Left ventricle myocardium inferior (tissue), 1 donor: ENCODE measurements around the gene PIK3CA. TPM values are rescaled to one million over a fixed set of nuclear protein-coding genes. Genes with fewer than 3 reads are reported as not detected.
"Not testable (repeated sequence)": the region's sequence is repeated elsewhere in the genome, so short reads cannot be mapped to it uniquely, and the experiment has no call there.

Experiments used
- DNase-seq: peaks from one replicate; pipeline ENCODE4 v3.0.0-alpha.2; 2020
- H3K27ac ChIP-seq: fragments of 200-600 bp; replicated peaks from 2 replicates; pipeline ENCODE4 v1.8.0; 2021
- H3K27me3 ChIP-seq: fragments of 200-600 bp; 2 replicates; pipeline ENCODE4 v1.8.0; 2021; ENCODE audit warnings: low read depth
- H3K36me3 ChIP-seq: fragments of 200-600 bp; 2 replicates; pipeline ENCODE4 v1.8.0; 2021
- H3K4me1 ChIP-seq: fragments of 200-600 bp; 2 replicates; pipeline ENCODE4 v1.8.0; 2021
- H3K4me3 ChIP-seq: fragments of 200-600 bp; 2 replicates; pipeline ENCODE4 v1.8.0; 2021; ENCODE audit warnings: mild to moderate bottlenecking, moderate library complexity
- H3K9me3 ChIP-seq: fragments of 200-600 bp; replicated peaks from 2 replicates; pipeline ENCODE4 v1.8.0; 2021
- intact Hi-C: fragments of 100-400 bp; cut with micrococcal nuclease; formaldehyde crosslinking; loops from one replicate; pipeline ENCODE4 v1.11.0; 2022
- total RNA-seq: library from RNA; stranded (reverse); fragmentation: NEBNext Ultra II Directional; extraction: Animal tissue kit (Norgen Biotek cat#: 25700); gene quantifications from one replicate; pipeline ENCODE4 v1.2.1, GENCODE V29; 2021
- TF ChIP-seq, protein P1 (sequence below): fragments of 200-600 bp; IDR thresholded peaks from 2 replicates; pipeline ENCODE4 v1.8.0; 2021; ENCODE audit warnings: antibody characterized with exemption, mild to moderate bottlenecking, borderline replicate concordance
- donor health status: DM: no; HTN: yes; CAD: no; lungs with severe emphysema.

Gene PIK3CA
- total RNA-seq, 1 donor from 2014 or later: 19.6 TPM

DNA sequence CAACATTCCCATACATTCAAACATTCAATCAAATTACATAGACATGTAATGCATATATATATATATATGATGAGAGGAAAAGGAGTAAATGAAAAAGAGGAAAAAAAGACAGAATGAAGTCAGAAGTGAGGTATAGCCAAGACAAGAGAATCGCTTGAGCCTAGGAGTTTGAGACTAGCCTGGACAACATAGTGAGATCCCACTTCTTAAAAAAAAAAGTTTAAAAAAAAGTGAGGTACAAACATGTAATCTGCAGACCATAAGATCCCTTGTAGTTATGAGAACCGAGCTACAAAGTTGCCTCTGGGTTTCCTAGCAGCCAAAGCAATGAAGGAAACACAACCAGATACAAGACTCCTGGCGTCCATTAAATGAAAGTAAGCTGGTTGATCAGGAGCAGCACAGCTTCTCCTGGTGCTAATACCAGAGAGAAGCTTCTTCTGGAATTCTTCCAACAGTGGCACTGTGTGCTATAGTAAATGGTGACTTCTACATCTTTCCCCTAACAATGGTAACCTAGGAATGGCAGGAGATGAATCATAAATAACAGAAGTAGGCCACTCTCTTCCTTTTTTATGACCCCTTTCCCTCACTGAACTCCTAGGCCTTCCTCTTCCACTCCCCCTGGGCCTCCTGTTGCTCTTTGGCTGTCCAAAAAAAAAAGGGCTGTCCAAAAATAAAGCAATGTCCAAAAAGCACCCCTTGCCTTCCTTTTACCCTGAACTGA, 99.3 kb downstream of the PIK3CA start:
- Histone ChIP-seq H3K4me1 (no peaks in the 10 kb centered on the region), H3K9me3 (no peaks in the 10 kb centered on the region), H3K27ac (no peak overlapping the region), H3K27me3 (no peaks in the 10 kb centered on the region), H3K4me3 (no peak overlapping the region), H3K36me3 (peaks cover 37% of the 10 kb centered on the region)
- intact Hi-C loops: no loop called here
- DNase-seq: no peak
- TF ChIP-seq, protein P1, sequence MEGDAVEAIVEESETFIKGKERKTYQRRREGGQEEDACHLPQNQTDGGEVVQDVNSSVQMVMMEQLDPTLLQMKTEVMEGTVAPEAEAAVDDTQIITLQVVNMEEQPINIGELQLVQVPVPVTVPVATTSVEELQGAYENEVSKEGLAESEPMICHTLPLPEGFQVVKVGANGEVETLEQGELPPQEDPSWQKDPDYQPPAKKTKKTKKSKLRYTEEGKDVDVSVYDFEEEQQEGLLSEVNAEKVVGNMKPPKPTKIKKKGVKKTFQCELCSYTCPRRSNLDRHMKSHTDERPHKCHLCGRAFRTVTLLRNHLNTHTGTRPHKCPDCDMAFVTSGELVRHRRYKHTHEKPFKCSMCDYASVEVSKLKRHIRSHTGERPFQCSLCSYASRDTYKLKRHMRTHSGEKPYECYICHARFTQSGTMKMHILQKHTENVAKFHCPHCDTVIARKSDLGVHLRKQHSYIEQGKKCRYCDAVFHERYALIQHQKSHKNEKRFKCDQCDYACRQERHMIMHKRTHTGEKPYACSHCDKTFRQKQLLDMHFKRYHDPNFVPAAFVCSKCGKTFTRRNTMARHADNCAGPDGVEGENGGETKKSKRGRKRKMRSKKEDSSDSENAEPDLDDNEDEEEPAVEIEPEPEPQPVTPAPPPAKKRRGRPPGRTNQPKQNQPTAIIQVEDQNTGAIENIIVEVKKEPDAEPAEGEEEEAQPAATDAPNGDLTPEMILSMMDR: no peak

DNA sequence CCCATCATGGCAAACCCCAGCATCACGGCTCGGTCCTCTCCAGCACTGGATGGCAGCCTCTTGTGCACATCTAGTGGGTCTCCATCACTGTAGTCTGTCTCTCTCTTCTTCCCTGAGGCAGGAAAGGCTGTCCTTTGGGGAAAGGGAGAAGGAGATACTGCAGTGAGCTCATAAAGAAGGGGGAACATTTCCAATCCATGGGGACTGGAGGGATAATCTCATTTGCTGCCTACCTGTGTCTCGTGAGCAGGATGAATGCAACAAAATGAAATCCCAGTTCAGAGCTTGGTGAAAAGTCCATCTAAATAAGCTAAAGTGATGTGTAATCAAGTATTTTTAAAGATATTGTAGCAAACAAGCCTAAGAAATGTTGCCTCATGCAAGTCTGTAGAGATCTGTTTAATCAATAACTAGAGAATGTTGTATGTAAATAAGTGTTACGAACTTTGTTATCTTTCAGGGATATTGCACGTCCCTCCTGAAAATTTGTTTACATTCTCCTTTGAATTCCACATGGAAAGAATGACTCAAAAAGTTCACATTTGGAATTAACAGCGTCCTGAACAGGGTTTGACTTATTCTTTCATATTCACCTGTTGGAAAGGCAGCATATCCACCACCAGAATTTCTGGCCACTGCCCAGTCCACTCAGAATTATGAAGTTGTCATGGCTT, 102.8 kb downstream of the PIK3CA start, which contains the start of gene KCNMB3:
KCNMB3 (minus strand) TSS at position 312 of the 674 bp plus-strand sequence; CDS start at position 188, 124 bp downstream.
- Histone ChIP-seq H3K4me3 (no peak within 1 kb of the TSS), H3K27ac (no peak within 1 kb of the TSS), H3K4me1 (no peaks in the 10 kb centered on the region), H3K36me3 (peaks cover 23% of the 10 kb centered on the region), H3K27me3 (no peaks in the 10 kb centered on the region), H3K9me3 (no peaks in the 10 kb centered on the region)
- DNase-seq: no peak
- TF ChIP-seq, protein P1: no peak
- intact Hi-C loops: no loop called here

DNA sequence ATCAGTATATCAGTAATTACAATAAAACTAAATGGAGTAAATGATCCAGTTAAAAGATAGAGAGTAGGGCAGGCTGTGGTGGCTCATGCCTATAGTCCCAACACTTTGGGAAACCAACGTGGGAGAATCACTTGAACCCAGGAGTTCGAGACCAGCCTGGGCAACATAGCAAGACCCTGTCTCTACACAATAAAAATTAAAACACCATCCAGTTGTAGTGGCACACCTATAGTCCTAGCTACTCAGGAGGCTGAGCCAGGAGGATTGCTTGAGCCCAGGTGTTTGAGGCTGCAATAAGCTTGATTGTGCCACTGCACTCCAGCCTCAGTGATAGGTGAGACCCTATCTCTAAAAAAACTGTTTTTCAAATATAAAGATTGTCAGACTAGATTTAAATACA, 108.7 kb downstream of the PIK3CA start:
- intact Hi-C loops: no loop called here

DNA sequence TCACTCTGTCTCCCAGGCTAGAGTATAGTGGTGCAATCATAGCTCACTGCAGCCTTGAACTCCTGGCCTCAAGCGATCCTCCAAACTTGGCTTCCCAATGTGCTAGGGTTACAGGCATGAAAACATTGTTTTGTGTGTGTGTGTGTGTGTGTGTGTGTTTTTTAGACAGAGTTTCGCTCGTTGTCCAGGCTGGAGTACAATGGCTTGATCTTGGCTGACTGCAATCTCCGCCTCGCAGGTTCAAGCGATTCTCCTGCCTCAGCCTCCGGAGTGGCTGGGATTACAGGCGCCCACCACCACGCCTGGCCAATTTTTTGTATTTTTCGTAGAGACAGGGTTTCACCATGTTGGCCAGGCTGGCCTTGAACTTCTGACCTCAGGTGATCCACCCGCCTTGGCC, 109.6 kb downstream of the PIK3CA start:
- peaks cover 23% of the 10 kb centered on the region for H3K9me3 ChIP-seq
- H3K27ac ChIP-seq, H3K27me3 ChIP-seq, H3K4me3 ChIP-seq, H3K36me3 ChIP-seq, DNase-seq, intact Hi-C loops: not testable (repeated sequence)
- H3K4me1 ChIP-seq: peaks cover 10% of the 10 kb centered on the region

More for the DNA sequence above, 108.7 kb downstream of the PIK3CA start:
- Histone ChIP-seq H3K27me3 (no peaks in the 10 kb centered on the region), H3K36me3 (no peaks in the 10 kb centered on the region), H3K4me1 (peaks cover 9% of the 10 kb centered on the region), H3K9me3 (peaks cover 23% of the 10 kb centered on the region), H3K27ac (no peak overlapping the region), H3K4me3 (no peak overlapping the region)
- TF ChIP-seq, protein P1: no peak
- DNase-seq: no peak

DNA sequence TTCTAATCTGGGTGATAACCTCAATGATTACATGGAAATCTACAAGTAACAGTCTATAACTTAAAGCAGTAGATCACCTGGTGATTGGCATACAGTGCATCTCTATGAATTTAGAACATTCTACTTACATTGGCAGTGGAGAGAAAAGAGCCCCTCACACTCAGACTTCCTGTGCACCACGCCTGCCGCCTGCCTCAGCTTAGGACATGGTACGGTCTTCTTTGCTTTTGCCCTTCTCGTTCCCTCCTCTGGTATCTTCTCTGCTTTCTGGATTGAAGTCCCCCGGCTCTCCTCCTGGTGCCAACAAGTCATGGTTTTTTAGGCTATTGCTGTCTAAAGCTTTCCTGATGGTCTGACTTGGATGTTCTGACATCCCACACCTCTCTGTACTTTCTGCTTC, 110.7 kb downstream of the PIK3CA start:
- Histone ChIP-seq H3K36me3 (no peaks in the 10 kb centered on the region), H3K27ac (no peak overlapping the region), H3K4me1 (peaks cover 10% of the 10 kb centered on the region), H3K27me3 (no peaks in the 10 kb centered on the region), H3K4me3 (no peak overlapping the region), H3K9me3 (peaks cover 23% of the 10 kb centered on the region)
- no peak for DNase-seq
- TF ChIP-seq, protein P1: no peak
- intact Hi-C loops: no loop called here

DNA sequence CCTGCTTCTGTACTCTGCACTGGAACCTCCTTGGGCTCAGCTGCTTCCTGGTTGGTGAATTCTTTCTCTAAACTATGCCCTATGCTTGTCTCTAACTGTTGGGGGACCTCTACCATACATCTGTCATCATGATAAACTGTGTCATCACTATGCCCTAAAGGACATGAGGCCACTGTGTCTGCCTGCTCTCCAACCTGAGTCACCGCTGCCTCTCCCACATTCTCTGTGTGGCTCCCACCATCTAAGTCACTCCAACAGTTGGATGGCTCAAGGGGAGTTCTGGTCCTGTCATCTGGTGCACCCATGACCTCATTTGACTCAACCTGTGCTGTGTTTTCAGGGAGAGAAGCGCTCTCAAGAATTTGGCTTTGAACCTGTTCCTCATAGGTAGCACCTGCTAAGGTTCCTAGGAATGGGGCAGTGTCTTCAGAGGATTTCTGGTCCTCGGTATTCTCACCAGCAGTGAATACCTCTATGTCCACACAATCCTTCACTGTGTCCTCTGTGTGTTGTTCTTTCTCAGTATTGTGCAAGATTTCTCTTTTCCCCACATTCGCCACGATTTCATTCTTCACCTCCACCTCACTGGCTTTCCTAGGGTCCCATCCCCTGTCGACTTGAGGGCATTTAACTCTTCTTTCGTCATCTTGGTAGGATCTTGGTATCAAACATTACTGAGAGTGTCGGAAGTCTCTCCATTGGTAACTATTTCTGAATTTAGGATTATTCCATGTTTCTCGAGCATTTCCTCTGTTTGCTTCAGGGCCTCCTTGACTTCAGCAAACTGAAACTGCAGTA, 112.0 kb downstream of the PIK3CA start:
- Histone ChIP-seq H3K4me1 (peaks cover 10% of the 10 kb centered on the region), H3K9me3 (peaks cover 23% of the 10 kb centered on the region), H3K4me3 (peak overlapping the region; percentile 86)
- intact Hi-C loops, H3K27ac ChIP-seq, H3K36me3 ChIP-seq, H3K27me3 ChIP-seq, DNase-seq: not testable (repeated sequence)
